Testis (tissue), 3 donors: Measurements from ENCODE around the gene SLC35F5. TPM values are rescaled to one million over a fixed set of nuclear protein-coding genes. Genes with fewer than 3 reads are reported as not detected.
"Not testable (repeated sequence)": the region's sequence is repeated elsewhere in the genome, so short reads cannot be mapped to it uniquely, and the experiment has no call there.

Experiments
- DNase-seq: peaks from one replicate; pipeline ENCODE4 v3.0.0-alpha.2; 2019
- H3K27ac ChIP-seq, 2 donors: fragments of 200-600 bp; sonication (generic); one replicate each; pipeline ENCODE4 v1.5.1; 2019
- H3K27me3 ChIP-seq: fragments of 200-600 bp; sonication (generic); one replicate; pipeline ENCODE4 v1.5.1; 2019
- H3K36me3 ChIP-seq: fragments of 200-600 bp; sonication (generic); one replicate; pipeline ENCODE4 v1.5.1; 2017; ENCODE audit warnings: low read depth; ENCODE audit errors: missing control alignments
- H3K4me1 ChIP-seq: fragments of 200-600 bp; sonication (generic); one replicate; pipeline ENCODE4 v1.5.1; 2019
- H3K4me3 ChIP-seq, 2 donors: fragments of 200-600 bp; sonication (generic); one replicate each; pipeline ENCODE4 v1.5.1; 2017 to 2019
- H3K9me3 ChIP-seq: fragments of 200-600 bp; sonication (generic); one replicate; pipeline ENCODE4 v1.5.1; 2017
- POLR2A ChIP-seq: fragments of 450-650 bp; IDR thresholded peaks from one replicate; pipeline ENCODE4 v1.6.1; 2017; ENCODE audit warnings: antibody characterized with exemption, mild to moderate bottlenecking, moderate library complexity
- WGBS, 2 donors: methylation state at CpG; one replicate each; pipeline ENCODE4 v1.1.5; 2018; 5-methylcytosine and 5-hydroxymethylcytosine counted together
- intact Hi-C: fragments of 100-400 bp; cut with DNase I; formaldehyde crosslinking; loops from one replicate; pipeline ENCODE4 v1.15.1; 2023; ENCODE audit warnings: low total_unique reads
- polyA plus RNA-seq: library from polyadenylated mRNA; stranded (reverse); fragments of 350-450 nt; fragmentation: Illumina TruSeq; extraction: RNeasy Lipid Tissue Mini Kit (QIAGEN cat#74804); gene quantifications from one replicate; pipeline ENCODE4 v1.2.3, GENCODE V29; 2014; ENCODE audit warnings: low read depth, low replicate concordance; ENCODE audit not compliant: insufficient read depth
- total RNA-seq, 2 donors: library from RNA; depleted of rRNA; stranded (reverse); fragments of >200 nt; gene quantifications; one replicate each; pipeline ENCODE4 v1.2.3, GENCODE V29; 2016
- TF ChIP-seq, protein P1 (sequence below), 3 experiments: fragments of 450-650 bp in 2 of 3; fragments of 200-600 bp in 1 of 3; sonication (generic) in 1 of 3; IDR thresholded peaks; one replicate each; pipeline ENCODE4 v1.5.1; 2016 to 2019; ENCODE audit warnings: antibody characterized with exemption in 3 of 3, mild to moderate bottlenecking in 2 of 3, moderate library complexity in 1 of 3

SLC35F5 gene
- total and polyA plus RNA-seq, 3 donors from 2014 or later: 62.1 to 110 (median 102) TPM

DNA sequence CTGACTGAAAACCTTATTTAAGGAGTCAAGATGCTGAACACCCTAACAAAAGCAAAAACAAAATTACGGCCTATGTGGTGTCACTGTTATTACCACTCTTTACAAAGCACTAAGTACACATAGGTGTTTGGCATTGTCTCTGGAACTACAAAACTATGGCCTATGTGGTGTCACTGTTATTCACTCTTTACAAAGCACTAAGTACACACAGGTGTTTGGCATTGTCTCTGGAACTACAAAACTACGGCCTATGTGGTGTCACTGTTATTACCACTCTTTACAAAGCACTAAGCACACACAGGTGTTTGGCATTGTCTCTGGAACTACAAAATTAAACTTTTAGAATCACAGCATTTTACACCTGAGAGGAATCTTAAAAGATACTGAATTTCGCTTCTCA, 47.4 kb downstream of the SLC35F5 start:
- H3K27me3 ChIP-seq: no peaks in the 10 kb centered on the region
- WGBS, 2 donors: 89 to 94% methylated on average over 3 of the region's 3 CpGs
- H3K36me3 ChIP-seq: no peaks in the 10 kb centered on the region
- TF ChIP-seq, protein P1, sequence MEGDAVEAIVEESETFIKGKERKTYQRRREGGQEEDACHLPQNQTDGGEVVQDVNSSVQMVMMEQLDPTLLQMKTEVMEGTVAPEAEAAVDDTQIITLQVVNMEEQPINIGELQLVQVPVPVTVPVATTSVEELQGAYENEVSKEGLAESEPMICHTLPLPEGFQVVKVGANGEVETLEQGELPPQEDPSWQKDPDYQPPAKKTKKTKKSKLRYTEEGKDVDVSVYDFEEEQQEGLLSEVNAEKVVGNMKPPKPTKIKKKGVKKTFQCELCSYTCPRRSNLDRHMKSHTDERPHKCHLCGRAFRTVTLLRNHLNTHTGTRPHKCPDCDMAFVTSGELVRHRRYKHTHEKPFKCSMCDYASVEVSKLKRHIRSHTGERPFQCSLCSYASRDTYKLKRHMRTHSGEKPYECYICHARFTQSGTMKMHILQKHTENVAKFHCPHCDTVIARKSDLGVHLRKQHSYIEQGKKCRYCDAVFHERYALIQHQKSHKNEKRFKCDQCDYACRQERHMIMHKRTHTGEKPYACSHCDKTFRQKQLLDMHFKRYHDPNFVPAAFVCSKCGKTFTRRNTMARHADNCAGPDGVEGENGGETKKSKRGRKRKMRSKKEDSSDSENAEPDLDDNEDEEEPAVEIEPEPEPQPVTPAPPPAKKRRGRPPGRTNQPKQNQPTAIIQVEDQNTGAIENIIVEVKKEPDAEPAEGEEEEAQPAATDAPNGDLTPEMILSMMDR (IDR thresholded peaks at IDR 0.05): no peak
- no peak for TF ChIP-seq POLR2A
- no peak overlapping the region for H3K27ac ChIP-seq
- DNase-seq: no peak
- H3K4me3 ChIP-seq: no peak overlapping the region
- peaks cover 7% of the 10 kb centered on the region for H3K4me1 ChIP-seq
- no peaks in the 10 kb centered on the region for H3K9me3 ChIP-seq
- intact Hi-C loops: no loop called here

DNA sequence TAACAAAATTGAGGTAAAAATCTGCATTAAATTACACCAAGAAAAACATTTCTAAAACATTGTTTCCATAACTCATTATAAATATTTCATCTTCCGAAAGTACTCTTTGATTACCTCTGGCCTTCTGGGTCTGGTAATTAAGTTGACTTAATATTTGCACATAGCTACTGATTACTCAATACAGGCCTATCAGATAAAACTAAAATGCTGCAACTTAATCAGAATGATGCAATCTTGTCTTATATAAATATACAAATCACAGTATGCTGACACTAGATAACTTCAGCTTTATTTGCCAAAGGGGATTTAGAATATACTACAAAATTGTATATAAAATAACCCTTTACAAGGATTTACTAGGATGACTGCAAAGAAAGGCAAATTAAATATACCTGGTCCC, 49.3 kb downstream of the SLC35F5 start:
- no peaks in the 10 kb centered on the region for H3K27me3 ChIP-seq
- H3K4me3 ChIP-seq: no peak overlapping the region
- no peak overlapping the region for H3K27ac ChIP-seq
- intact Hi-C loops: no loop called here
- no peak for TF ChIP-seq POLR2A
- TF ChIP-seq, protein P1 (IDR thresholded peaks at IDR 0.05): no peak
- H3K9me3 ChIP-seq: no peaks in the 10 kb centered on the region
- no peak for DNase-seq
- no peaks in the 10 kb centered on the region for H3K36me3 ChIP-seq
- 65 to 68% methylated on average over 1 of the region's 1 CpG for WGBS, 2 donors
- H3K4me1 ChIP-seq: peaks cover 7% of the 10 kb centered on the region

DNA sequence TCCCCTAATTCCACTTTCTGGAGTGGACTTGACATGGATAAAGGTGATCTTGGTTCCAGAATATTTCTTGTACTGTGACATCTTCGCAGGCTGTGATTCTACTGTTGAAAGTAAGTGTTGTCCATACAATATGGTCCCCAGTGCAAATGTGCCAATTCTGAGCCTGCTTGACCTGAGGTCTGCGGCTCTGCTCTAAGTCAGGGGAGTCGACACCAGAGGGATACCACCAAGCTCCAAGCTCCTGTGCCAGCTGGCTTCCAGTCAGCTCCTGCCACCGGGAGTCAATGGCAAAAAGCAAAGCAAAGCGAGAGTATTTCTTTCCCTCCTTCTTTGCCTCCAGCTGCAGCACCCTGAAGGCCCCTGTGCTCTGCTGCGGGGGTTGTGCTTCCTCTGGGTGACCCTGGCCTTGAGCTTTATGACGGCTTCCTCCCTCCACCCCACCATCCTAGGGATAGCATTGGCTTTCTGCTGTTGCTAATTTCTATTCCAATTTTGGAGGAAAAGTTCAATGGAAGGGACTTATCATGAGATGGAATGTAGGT, 50.4 kb downstream of the SLC35F5 start:
- Histone ChIP-seq H3K4me3 (no peak overlapping the region), H3K27me3 (no peaks in the 10 kb centered on the region), H3K4me1 (peaks cover 7% of the 10 kb centered on the region), H3K9me3 (no peaks in the 10 kb centered on the region), H3K27ac (no peak overlapping the region), H3K36me3 (no peaks in the 10 kb centered on the region)
- DNase-seq: peak; percentile 34
- TF ChIP-seq, protein P1 (IDR thresholded peaks at IDR 0.05): no peak
- TF ChIP-seq POLR2A: no peak
- intact Hi-C loops: no loop called here
- WGBS, 2 donors: 19 to 24% methylated on average over 6 to 7 of the region's 7 CpGs

GRCh38 chr2:113704300-113704993, 52.0 kb downstream of the SLC35F5 start:
- intact Hi-C loops, H3K27ac ChIP-seq: not testable (repeated sequence)
- WGBS, 2 donors: 38 to 78% methylated on average over 5 to 40 of the region's 54 CpGs

GRCh38 chr2:113703386-113704299, 52.8 kb downstream of the SLC35F5 start:
- TF ChIP-seq, protein P1 (IDR thresholded peaks at IDR 0.05): no peak
- TF ChIP-seq POLR2A: peak; percentile 32
- Histone ChIP-seq H3K27ac (peak overlapping the region in 1 of 2 donors; percentile 14), H3K9me3 (no peaks in the 10 kb centered on the region), H3K4me3 (peak overlapping the region; percentile 39 to 47), H3K27me3 (no peaks in the 10 kb centered on the region), H3K36me3 (no peaks in the 10 kb centered on the region), H3K4me1 (peaks cover 7% of the 10 kb centered on the region)
- WGBS, 2 donors: 58 to 74% methylated on average over 23 to 25 of the region's 25 CpGs
- DNase-seq: peak; percentile 76
- intact Hi-C loops: no loop called here

More at GRCh38 chr2:113704300-113704993, 52.0 kb downstream of the SLC35F5 start:
- peak overlapping the region; percentile 39 to 47 for H3K4me3 ChIP-seq
- H3K9me3 ChIP-seq, DNase-seq, H3K27me3 ChIP-seq, H3K36me3 ChIP-seq, H3K4me1 ChIP-seq: not testable (repeated sequence)
